Ishikawa (cell line): ENCODE data around the gene GMPR.

Experiments used
- CEBPB ChIP-seq: IDR thresholded peaks from 2 replicates; pipeline ENCODE4 v1.6.1; 2012
- CREB1 ChIP-seq: IDR thresholded peaks from 2 replicates; pipeline ENCODE4 v1.6.1; 2012; ENCODE audit warnings: low read depth
- EGR1 ChIP-seq: IDR thresholded peaks from 2 replicates; pipeline ENCODE4 v1.6.1; 2012
- EP300 ChIP-seq: IDR thresholded peaks from 2 replicates; pipeline ENCODE4 v1.6.1; 2012; ENCODE audit warnings: borderline replicate concordance
- FOXM1 ChIP-seq: IDR thresholded peaks from 2 replicates; pipeline ENCODE4 v1.6.1; 2012; ENCODE audit warnings: low read depth, borderline replicate concordance
- MAX ChIP-seq: IDR thresholded peaks from 2 replicates; pipeline ENCODE4 v1.6.1; 2012
- NFIC ChIP-seq: IDR thresholded peaks from 2 replicates; pipeline ENCODE4 v1.6.1; 2012
- RAD21 ChIP-seq: IDR thresholded peaks from 2 replicates; pipeline ENCODE4 v1.6.1; 2012; ENCODE audit warnings: low read depth
- REST ChIP-seq: IDR thresholded peaks from 2 replicates; pipeline ENCODE4 v1.6.1; 2012; ENCODE audit warnings: low read depth, mild to moderate bottlenecking
- TAF1 ChIP-seq: IDR thresholded peaks from 2 replicates; pipeline ENCODE4 v1.6.1; 2012; ENCODE audit warnings: low read depth, mild to moderate bottlenecking
- TCF12 ChIP-seq: IDR thresholded peaks from 2 replicates; pipeline ENCODE4 v1.6.1; 2012; ENCODE audit warnings: low read depth
- TEAD4 ChIP-seq: IDR thresholded peaks from 2 replicates; pipeline ENCODE4 v1.6.1; 2012
- USF1 ChIP-seq: IDR thresholded peaks from 2 replicates; pipeline ENCODE4 v1.6.1; 2012
- YY1 ChIP-seq: IDR thresholded peaks from 2 replicates; pipeline ENCODE4 v1.6.1; 2012; ENCODE audit warnings: low read depth
- ZBTB7A ChIP-seq: IDR thresholded peaks from 2 replicates; pipeline ENCODE4 v1.6.1; 2012; ENCODE audit warnings: low read depth

GMPR gene

GRCh38 chr6:16313732-16314131 lies 75.3 kb downstream of the GMPR start:
- no peak for TF ChIP-seq EP300
- no peak for TF ChIP-seq CREB1
- no peak for TF ChIP-seq NFIC
- no peak for TF ChIP-seq TEAD4
- no peak for TF ChIP-seq RAD21
- TF ChIP-seq EGR1: no peak
- no peak for TF ChIP-seq TAF1
- no peak for TF ChIP-seq FOXM1
- TF ChIP-seq USF1: no peak
- no peak for TF ChIP-seq YY1
- TF ChIP-seq TCF12: no peak
- no peak for TF ChIP-seq REST
- no peak for TF ChIP-seq MAX

GRCh38 chr6:16314296-16314695 lies 75.9 kb downstream of the GMPR start:
- TF ChIP-seq MAX: no peak
- TF ChIP-seq YY1: no peak
- no peak for TF ChIP-seq REST
- TF ChIP-seq RAD21: no peak
- no peak for TF ChIP-seq ZBTB7A
- TF ChIP-seq EGR1: no peak
- TF ChIP-seq USF1: no peak
- TF ChIP-seq FOXM1: no peak
- TF ChIP-seq CREB1: no peak
- TF ChIP-seq EP300: no peak
- TF ChIP-seq TEAD4: no peak
- no peak for TF ChIP-seq CEBPB
- TF ChIP-seq TAF1: no peak
- no peak for TF ChIP-seq NFIC
- TF ChIP-seq TCF12: no peak

- peak; percentile 23; the same call in 1 of the 2 replicates for TF ChIP-seq RAD21
- TF ChIP-seq TAF1: no peak
- TF ChIP-seq MAX: 0 out of 2 replicates have a peak, but pooled peaks have one; percentile 17
- TF ChIP-seq EGR1: no peak
- no peak for TF ChIP-seq TCF12
- no peak for TF ChIP-seq ZBTB7A
- no peak for TF ChIP-seq CEBPB
- TF ChIP-seq TEAD4: no peak
Observed at GRCh38 chr6:16316741-16317251, 78.4 kb downstream of the GMPR start.

GRCh38 chr6:16318538-16318937 lies 80.2 kb downstream of the GMPR start:
- TF ChIP-seq EGR1 (no peak), TAF1 (no peak), NFIC (no peak), CEBPB (no peak), EP300 (no peak), USF1 (no peak), ZBTB7A (no peak), CREB1 (no peak), FOXM1 (no peak), REST (no peak), RAD21 (no peak)
